PC-3 (cell line): ENCODE measurements around the gene MAGI2. TPM values are rescaled to one million over a fixed set of nuclear protein-coding genes. Genes with fewer than 3 reads are reported as not detected.
A peak's percentile ranks its signal among the peaks of the same experiment; 100 is the strongest.

Experiments
- ATAC-seq: fragments of 200-7000 bp; cut with Tn5 transposase; 2 replicates; pipeline ENCODE4 v1.9.1; 2020; ENCODE audit warnings: mild to moderate bottlenecking, moderate library complexity
- BruUV-seq: library from RNA; stranded (reverse); fragments of 400-500 nt; replicated peaks from 2 replicates; lab custom pipeline; 2021; lab: Mats Ljungman, UMichigan
- CTCF ChIA-PET: fragments of 300-600 bp; sonication (Branson Sonifier 250); formaldehyde crosslinking; loops from one replicate; lab custom pipeline; 2022; ENCODE audit warnings: antibody characterized with exemption; lab: Charles Lee
- POLR2A ChIA-PET: fragments of 300-600 bp; sonication (Branson Sonifier 250); formaldehyde crosslinking; loops from one replicate; lab custom pipeline; 2022; ENCODE audit warnings: antibody characterized with exemption; ENCODE audit not compliant: unreplicated experiment; lab: Charles Lee
- DNase-seq: peaks from one replicate; pipeline ENCODE4 v3.0.0-alpha.2; 2015
- H2AFZ ChIP-seq: fragments of 300-600 bp; sonication (generic); 2 replicates; pipeline ENCODE4 v1.6.0; 2016; ENCODE audit warnings: antibody characterized with exemption, low read length
- H3F3A ChIP-seq: fragments of 300-600 bp; sonication (generic); one replicate; pipeline ENCODE4 v1.6.0; 2017; ENCODE audit warnings: antibody characterized with exemption, low read length, control low read depth, mild to moderate bottlenecking; ENCODE audit not compliant: unreplicated experiment
- H3K27ac ChIP-seq: fragments of 300-600 bp; sonication (generic); 2 replicates; pipeline ENCODE4 v1.5.1; 2016; ENCODE audit warnings: mild to moderate bottlenecking, low read length
- H3K27me3 ChIP-seq: fragments of 300-600 bp; sonication (generic); 2 replicates; pipeline ENCODE4 v1.6.1; 2016; ENCODE audit warnings: low read length, mixed read lengths
- H3K36me3 ChIP-seq: fragments of 300-600 bp; sonication (generic); 2 replicates; pipeline ENCODE4 v1.6.1; 2016; ENCODE audit warnings: low read depth, mixed run types, low read length, mixed read lengths
- H3K4me1 ChIP-seq: fragments of 300-600 bp; sonication (generic); 2 replicates; pipeline ENCODE4 v1.5.1; 2016; ENCODE audit warnings: low read length; ENCODE audit not compliant: insufficient read depth
- H3K4me2 ChIP-seq: fragments of 300-600 bp; sonication (generic); 2 replicates; pipeline ENCODE4 v1.6.0; 2016; ENCODE audit warnings: low read length
- H3K4me3 ChIP-seq: fragments of 300-600 bp; sonication (generic); 2 replicates; pipeline ENCODE4 v1.5.1; 2016; ENCODE audit warnings: mild to moderate bottlenecking, low read length, mixed read lengths
- H3K79me2 ChIP-seq: fragments of 300-600 bp; sonication (generic); 2 replicates; pipeline ENCODE4 v1.6.1; 2017; ENCODE audit warnings: low read length, mixed read lengths
- H3K9ac ChIP-seq: fragments of 300-600 bp; sonication (generic); 2 replicates; pipeline ENCODE4 v1.6.0; 2016; ENCODE audit warnings: mild to moderate bottlenecking, low read length
- H3K9me2 ChIP-seq: fragments of 300-600 bp; sonication (generic); replicated peaks from 2 replicates; pipeline ENCODE4 v1.6.1; 2016; ENCODE audit warnings: mixed run types, low read length, mixed read lengths
- H3K9me3 ChIP-seq: fragments of 300-600 bp; sonication (generic); 2 replicates; pipeline ENCODE4 v1.6.1; 2016; ENCODE audit warnings: low read length, mixed read lengths
- H4K20me1 ChIP-seq: fragments of 300-600 bp; sonication (generic); 2 replicates; pipeline ENCODE4 v1.6.1; 2016; ENCODE audit warnings: low read length, mixed read lengths
- EZH2 ChIP-seq: fragments of 300-600 bp; sonication (generic); IDR thresholded peaks from one replicate; pipeline ENCODE4 v1.6.1; 2017; ENCODE audit warnings: antibody characterized with exemption, mild to moderate bottlenecking, low read length; ENCODE audit not compliant: unreplicated experiment
- EZH2phosphoT487 ChIP-seq: fragments of 300-600 bp; sonication (generic); IDR thresholded peaks from 2 replicates; pipeline ENCODE4 v1.6.1; 2018; ENCODE audit warnings: mild to moderate bottlenecking, antibody characterized with exemption, low read length, borderline replicate concordance
- intact Hi-C: fragments of 100-400 bp; cut with micrococcal nuclease; formaldehyde crosslinking; loops from 2 replicates; pipeline ENCODE4 v1.9.0; 2023
- total RNA-seq: library from RNA; depleted of rRNA; stranded (reverse); fragments of >200 nt; gene quantifications from 2 replicates; pipeline ENCODE4 v1.2.3, GENCODE V29; 2014
- TF ChIP-seq, protein P1 (sequence below): fragments of 300-600 bp; sonication (generic); conservative IDR thresholded peaks from 2 replicates; pipeline ENCODE4 v1.5.1; 2017; ENCODE audit warnings: antibody characterized with exemption, low read depth, mild to moderate bottlenecking, low read length

The MAGI2 gene
- total RNA-seq, 1 experiment from 2014 or later, result not detected

DNA sequence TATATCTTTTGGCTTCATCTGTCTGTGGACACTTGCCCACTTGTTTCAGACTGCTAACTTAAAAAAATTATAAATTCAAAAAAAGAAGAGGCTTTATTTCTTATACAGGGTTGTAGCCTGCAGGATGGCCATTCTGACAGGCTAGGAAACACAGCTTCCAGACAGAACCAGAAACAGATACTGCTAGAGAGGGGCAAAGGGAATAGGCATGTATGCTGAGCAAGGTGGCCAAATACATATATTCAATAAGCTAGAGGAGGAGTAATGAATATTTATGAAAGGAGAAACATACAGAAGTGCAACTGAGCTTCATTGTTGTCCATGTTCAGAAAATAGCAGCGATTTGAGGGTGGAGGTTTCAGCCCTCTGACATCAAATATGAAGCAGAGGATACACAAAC is 22.0 kb upstream of the MAGI2 start:
- ChIA-PET CTCF (no interaction called here), POLR2A (no interaction called here)
- Histone ChIP-seq H3F3A (no peaks in the 10 kb centered on the region), H3K27me3 (no peaks in the 10 kb centered on the region), H2AFZ (no peak overlapping the region), H3K9me2 (no peaks in the 10 kb centered on the region), H3K4me2 (no peak overlapping the region), H3K79me2 (no peaks in the 10 kb centered on the region), H3K4me1 (no peaks in the 10 kb centered on the region), H3K27ac (no peak overlapping the region), H3K9me3 (no peaks in the 10 kb centered on the region), H4K20me1 (no peaks in the 10 kb centered on the region), H3K36me3 (no peaks in the 10 kb centered on the region), H3K4me3 (no peak overlapping the region), H3K9ac (no peak overlapping the region)
- intact Hi-C loops, result no loop called here
- no peak for DNase-seq
- ATAC-seq, result no peak
- TF ChIP-seq EZH2phosphoT487 (no peak), EZH2 (no peak)
- TF ChIP-seq, protein P1, sequence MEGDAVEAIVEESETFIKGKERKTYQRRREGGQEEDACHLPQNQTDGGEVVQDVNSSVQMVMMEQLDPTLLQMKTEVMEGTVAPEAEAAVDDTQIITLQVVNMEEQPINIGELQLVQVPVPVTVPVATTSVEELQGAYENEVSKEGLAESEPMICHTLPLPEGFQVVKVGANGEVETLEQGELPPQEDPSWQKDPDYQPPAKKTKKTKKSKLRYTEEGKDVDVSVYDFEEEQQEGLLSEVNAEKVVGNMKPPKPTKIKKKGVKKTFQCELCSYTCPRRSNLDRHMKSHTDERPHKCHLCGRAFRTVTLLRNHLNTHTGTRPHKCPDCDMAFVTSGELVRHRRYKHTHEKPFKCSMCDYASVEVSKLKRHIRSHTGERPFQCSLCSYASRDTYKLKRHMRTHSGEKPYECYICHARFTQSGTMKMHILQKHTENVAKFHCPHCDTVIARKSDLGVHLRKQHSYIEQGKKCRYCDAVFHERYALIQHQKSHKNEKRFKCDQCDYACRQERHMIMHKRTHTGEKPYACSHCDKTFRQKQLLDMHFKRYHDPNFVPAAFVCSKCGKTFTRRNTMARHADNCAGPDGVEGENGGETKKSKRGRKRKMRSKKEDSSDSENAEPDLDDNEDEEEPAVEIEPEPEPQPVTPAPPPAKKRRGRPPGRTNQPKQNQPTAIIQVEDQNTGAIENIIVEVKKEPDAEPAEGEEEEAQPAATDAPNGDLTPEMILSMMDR, result no peak
- BruUV-seq, result no TSS peak

DNA sequence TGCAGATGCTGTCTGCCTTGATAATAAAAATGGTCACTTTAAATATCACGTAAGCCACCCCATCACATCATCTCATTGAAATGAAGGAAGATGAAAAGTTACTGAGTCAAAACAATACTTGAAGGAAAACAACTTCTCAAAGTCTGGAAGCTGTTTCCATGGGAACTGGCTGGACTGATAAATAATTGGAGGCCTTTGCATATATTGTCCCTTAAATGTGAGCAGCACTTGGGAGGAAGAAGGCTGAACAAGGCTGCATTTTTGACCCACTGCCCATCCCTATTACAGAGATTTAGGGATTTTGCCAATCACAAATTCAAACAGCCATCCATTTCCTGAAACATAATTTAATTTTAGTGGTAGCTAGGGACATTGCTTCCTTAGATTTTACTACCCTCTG is 18.2 kb upstream of the MAGI2 start:
- CTCF ChIA-PET, result interaction anchor here (0.6 to 1.0 kb wide), 3 partner anchors 39 to 174 kb away, joined by 3 to 7 read pairs (median 4); no protein-coding TSS in a partner anchor
- no peaks in the 10 kb centered on the region for H3K27me3 ChIP-seq
- H3K9me3 ChIP-seq, result no peaks in the 10 kb centered on the region
- H3K9ac ChIP-seq, result no peak overlapping the region
- H2AFZ ChIP-seq, result no peak overlapping the region
- intact Hi-C loops, result no loop called here
- H3K4me2 ChIP-seq, result no peak overlapping the region
- no peaks in the 10 kb centered on the region for H3K79me2 ChIP-seq
- no peaks in the 10 kb centered on the region for H4K20me1 ChIP-seq
- H3K9me2 ChIP-seq, result no peaks in the 10 kb centered on the region
- no peaks in the 10 kb centered on the region for H3K36me3 ChIP-seq
- no peak for TF ChIP-seq EZH2
- TF ChIP-seq EZH2phosphoT487, result no peak
- TF ChIP-seq, protein P1, result no peak
- POLR2A ChIA-PET, result interaction anchor here (0.6 kb wide), 1 partner anchor 20 kb away, joined by 4 read pairs; no protein-coding TSS in a partner anchor
- H3K27ac ChIP-seq, result no peak overlapping the region
- BruUV-seq, result no TSS peak
- no peaks in the 10 kb centered on the region for H3F3A ChIP-seq
- H3K4me1 ChIP-seq, result no peaks in the 10 kb centered on the region
- no peak; the same call in 1 of the 2 replicates for ATAC-seq
- H3K4me3 ChIP-seq, result no peak overlapping the region
- DNase-seq, result no peak

DNA sequence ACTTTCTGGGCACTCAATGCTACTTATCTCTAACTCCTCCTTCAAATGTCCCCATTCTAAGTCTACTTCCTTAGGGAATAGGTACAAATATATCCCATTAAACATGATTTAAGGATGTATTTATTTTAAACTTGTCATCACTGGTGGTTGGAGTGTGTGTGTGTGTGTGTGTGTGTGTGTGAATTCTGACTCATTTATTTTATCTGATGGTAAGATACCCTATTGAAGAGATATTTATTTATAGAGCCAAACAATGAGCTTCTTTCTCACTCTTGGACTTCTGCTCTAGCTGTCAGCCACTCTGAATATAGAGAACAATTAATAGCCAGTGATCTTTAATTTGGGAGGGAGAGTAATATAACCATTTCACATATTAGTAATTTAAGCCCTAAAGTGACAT is 17.8 kb upstream of the MAGI2 start:
- DNase-seq, result peak; percentile 55
- Histone ChIP-seq H3K4me1 (no peaks in the 10 kb centered on the region), H2AFZ (no peak overlapping the region), H3K9me2 (no peaks in the 10 kb centered on the region), H3K9me3 (no peaks in the 10 kb centered on the region), H3K4me2 (no peak overlapping the region), H3K36me3 (no peaks in the 10 kb centered on the region), H3F3A (no peaks in the 10 kb centered on the region), H4K20me1 (no peaks in the 10 kb centered on the region), H3K27me3 (no peaks in the 10 kb centered on the region), H3K4me3 (no peak overlapping the region), H3K27ac (no peak overlapping the region), H3K79me2 (no peaks in the 10 kb centered on the region), H3K9ac (no peak overlapping the region)
- POLR2A ChIA-PET, result interaction anchor here (0.6 kb wide), 1 partner anchor 19 kb away, joined by 4 read pairs; no protein-coding TSS in a partner anchor
- TF ChIP-seq EZH2phosphoT487 (no peak), EZH2 (no peak)
- TF ChIP-seq, protein P1, result no peak
- intact Hi-C loops, result no loop called here
- BruUV-seq, result no TSS peak
- CTCF ChIA-PET, result interaction anchor here (0.6 to 1.0 kb wide), 3 partner anchors 38 to 173 kb away, joined by 3 to 7 read pairs (median 4); no protein-coding TSS in a partner anchor
- peak; percentile 79 for ATAC-seq
